ENCODE results near the gene HDGFL2.

Gene HDGFL2

GRCh38 chr19:4471403-4472173, 509 bp upstream of the HDGFL2 start:
- DNase-seq, result peak; percentile 91

- no peak for DNase-seq
Measured at GRCh38 chr19:4473011-4473762, 1.1 kb downstream of the HDGFL2 start.

GRCh38 chr19:4473763-4474513, 1.8 kb downstream of the HDGFL2 start:
- DNase-seq, result no peak

GRCh38 chr19:4474514-4475022, 2.5 kb downstream of the HDGFL2 start:
- no peak for DNase-seq

- DNase-seq, result no peak
Measured at GRCh38 chr19:4477034-4477801, 5.1 kb downstream of the HDGFL2 start.

GRCh38 chr19:4482721-4483364, 10.7 kb downstream of the HDGFL2 start:
- no peak for DNase-seq

GRCh38 chr19:4483385-4483784, 11.3 kb downstream of the HDGFL2 start:
- no peak for DNase-seq

- DNase-seq, result no peak
Measured at GRCh38 chr19:4487572-4487971, 15.5 kb downstream of the HDGFL2 start.

GRCh38 chr19:4488496-4488895, 16.4 kb downstream of the HDGFL2 start:
- DNase-seq, result no peak

- no peak for DNase-seq
Measured at GRCh38 chr19:4491446-4491845, 19.3 kb downstream of the HDGFL2 start.

- no peak for DNase-seq
Measured at GRCh38 chr19:4492337-4493103, 20.4 kb downstream of the HDGFL2 start.

- no peak for DNase-seq
Measured at GRCh38 chr19:4493104-4493928, 21.2 kb downstream of the HDGFL2 start.

- DNase-seq, result no peak
Measured at GRCh38 chr19:4493929-4494690, 22.0 kb downstream of the HDGFL2 start.

GRCh38 chr19:4494691-4495064, 22.6 kb downstream of the HDGFL2 start:
- no peak for DNase-seq

- DNase-seq, result no peak
Measured at GRCh38 chr19:4495471-4495870, 23.4 kb downstream of the HDGFL2 start.

- DNase-seq, result no peak
Measured at GRCh38 chr19:4496304-4496703, 24.2 kb downstream of the HDGFL2 start.

- DNase-seq, result no peak
Measured at GRCh38 chr19:4497770-4498389, 25.8 kb downstream of the HDGFL2 start.

GRCh38 chr19:4498694-4499093, 26.6 kb downstream of the HDGFL2 start:
- no peak for DNase-seq

- no peak for DNase-seq
Measured at GRCh38 chr19:4499318-4499717, 27.2 kb downstream of the HDGFL2 start.
